HCT116 (cell line): ENCODE measurements around the gene XRCC2. TPM values are rescaled to one million over a fixed set of nuclear protein-coding genes. Genes with fewer than 3 reads are reported as not detected.

Experiments
- ATAC-seq: fragments of 200-7000 bp; cut with Tn5 transposase; 2 replicates; pipeline ENCODE4 v1.9.1; 2020; ENCODE audit warnings: mild to moderate bottlenecking, moderate library complexity
- BruUV-seq: library from RNA; stranded (reverse); fragments of 400-500 nt; replicated peaks from 2 replicates; lab custom pipeline; 2021; lab: Mats Ljungman, UMichigan
- CTCF ChIA-PET: fragments of 300-600 bp; sonication (Branson Sonifier 250); formaldehyde crosslinking; loops from one replicate; lab custom pipeline; 2021; ENCODE audit warnings: antibody characterized with exemption; lab: Charles Lee
- POLR2A ChIA-PET: fragments of 300-600, 350-600 bp; sonication (Branson Sonifier 250); formaldehyde crosslinking; loops from one replicate; lab custom pipeline; 2021; ENCODE audit warnings: antibody characterized with exemption; lab: Charles Lee
- RAD21 ChIA-PET, 2 experiments: fragments of 300-600 bp; sonication (Branson Sonifier 250); formaldehyde crosslinking; loops; one replicate each; lab custom pipeline; 2023; ENCODE audit warnings: low total read pairs in 2 of 2; ENCODE audit not compliant: uncharacterized antibody in 2 of 2, unreplicated experiment in 2 of 2, low non-redundant PET in 1 of 2; lab: Charles Lee
- DNase-seq: peaks from one replicate; pipeline ENCODE4 v3.0.0-alpha.2; 2010; ENCODE audit warnings: low read depth, low spot score
- H2AFZ ChIP-seq: fragments of 200-600 bp; shearing (Covaris generic), sonication (generic); 2 replicates; pipeline ENCODE4 v1.6.1; 2017; ENCODE audit warnings: low read depth, mixed run types, mixed read lengths, antibody characterized with exemption, low read length; ENCODE audit not compliant: poor library complexity, severe bottlenecking
- H3K27ac ChIP-seq: 2 replicates; pipeline ENCODE4 v1.5.1; 2012; ENCODE audit warnings: low read depth, low read length
- H3K27me3 ChIP-seq: fragments of 200-600 bp; sonication (generic); 2 replicates; pipeline ENCODE4 v1.6.1; 2016; ENCODE audit warnings: mixed run types, low read length, mixed read lengths; ENCODE audit not compliant: insufficient read depth
- H3K36me3 ChIP-seq, 2 experiments: fragments of 200-500 bp in 1 of 2; fragments of 200-600 bp in 1 of 2; sonication (Bioruptor generic) in 1 of 2; sonication (generic) in 1 of 2; 2 replicates each; pipeline versions ENCODE4 v1.5.1 to v1.6.1; 2014 to 2016; ENCODE audit warnings: low read length in 2 of 2, inconsistent platforms in 1 of 2, mixed read lengths in 1 of 2, mixed run types in 1 of 2; ENCODE audit not compliant: insufficient read depth in 2 of 2, control insufficient read depth in 1 of 2
- H3K4me1 ChIP-seq, 2 experiments: fragments of 200-600 bp in 1 of 2; sonication (generic) in 1 of 2; 2 replicates each; pipeline versions ENCODE4 v1.5.1 to v1.6.1; 2012 to 2017; ENCODE audit warnings: low read length in 2 of 2, inconsistent platforms in 1 of 2, mild to moderate bottlenecking in 1 of 2, mixed read lengths in 1 of 2, mixed run types in 1 of 2, moderate library complexity in 1 of 2; ENCODE audit not compliant: insufficient read depth in 2 of 2, control insufficient read depth in 1 of 2
- H3K4me2 ChIP-seq: fragments of 200-600 bp; sonication (generic); 2 replicates; pipeline ENCODE4 v1.6.1; 2017; ENCODE audit warnings: mixed run types, low read length, mixed read lengths
- H3K4me3 ChIP-seq, 2 experiments: fragments of 200-600 bp in 1 of 2; sonication (generic) in 1 of 2; replicated peaks in 1 of 2; 2 replicates each; pipeline ENCODE4 v1.5.1; 2011 to 2016; ENCODE audit warnings: low read length in 2 of 2, control low read depth in 1 of 2, low read depth in 1 of 2, mild to moderate bottlenecking in 1 of 2, mixed read lengths in 1 of 2, mixed run types in 1 of 2
- H3K79me2 ChIP-seq: fragments of 200-600 bp; sonication (generic); 2 replicates; pipeline ENCODE4 v1.6.1; 2017; ENCODE audit warnings: mild to moderate bottlenecking, mixed run types, low read length, moderate library complexity, mixed read lengths; ENCODE audit not compliant: insufficient read depth
- H3K9ac ChIP-seq: fragments of 200-600 bp; sonication (generic); 2 replicates; pipeline ENCODE4 v1.6.1; 2016; ENCODE audit warnings: low read length, mixed read lengths
- H3K9me2 ChIP-seq: fragments of 200-600 bp; sonication (generic), shearing (Covaris generic); 2 replicates; pipeline ENCODE4 v1.6.1; 2017; ENCODE audit warnings: mixed run types, mild to moderate bottlenecking, moderate library complexity; ENCODE audit not compliant: insufficient read depth
- H3K9me3 ChIP-seq, 2 experiments: fragments of 200-500 bp in 1 of 2; fragments of 200-600 bp in 1 of 2; sonication (Bioruptor generic) in 1 of 2; sonication (generic) in 1 of 2; 2 replicates each; pipeline ENCODE4 v1.6.1; 2014 to 2017; ENCODE audit warnings: low read length in 2 of 2, mixed read lengths in 2 of 2, inconsistent platforms in 1 of 2, low read depth in 1 of 2, mild to moderate bottlenecking in 1 of 2, mixed run types in 1 of 2, moderate library complexity in 1 of 2; ENCODE audit not compliant: control insufficient read depth in 1 of 2, insufficient read depth in 1 of 2
- H4K20me1 ChIP-seq: fragments of 200-600 bp; sonication (generic), shearing (Covaris generic); 2 replicates; pipeline ENCODE4 v1.6.1; 2017; ENCODE audit warnings: mixed run types, mild to moderate bottlenecking, moderate library complexity; ENCODE audit not compliant: insufficient read depth
- CEBPB ChIP-seq: IDR thresholded peaks from 2 replicates; pipeline ENCODE4 v1.6.1; 2012; ENCODE audit warnings: low read depth
- EZH2phosphoT487 ChIP-seq: fragments of 200-600 bp; IDR thresholded peaks from 2 replicates; pipeline ENCODE4 v1.6.1; 2018; ENCODE audit warnings: antibody characterized with exemption, borderline replicate concordance
- JUND ChIP-seq: IDR thresholded peaks from 2 replicates; pipeline ENCODE4 v1.6.1; 2012
- SIN3A ChIP-seq: IDR thresholded peaks from 2 replicates; pipeline ENCODE4 v1.6.1; 2012; ENCODE audit warnings: low read depth
- TCF7L2 ChIP-seq: IDR thresholded peaks from 2 replicates; pipeline ENCODE4 v1.7.0; 2011; ENCODE audit warnings: borderline replicate concordance, inconsistent platforms; ENCODE audit not compliant: insufficient read depth, insufficient read length; ENCODE audit errors: extremely low read depth
- intact Hi-C: fragments of 100-400 bp; cut with micrococcal nuclease; formaldehyde crosslinking; loops from 2 replicates; pipeline ENCODE4 v1.10.0; 2022
- total RNA-seq: library from RNA; stranded (reverse); gene quantifications from one replicate; pipeline ENCODE4 v1.2.1, GENCODE V29; 2021; ENCODE audit not compliant: unreplicated experiment
- TF ChIP-seq, protein P1 (sequence below): IDR thresholded peaks from 2 replicates; pipeline ENCODE4 v1.6.1; 2012; ENCODE audit warnings: low read depth
- TF ChIP-seq, protein P2 (sequence below): IDR thresholded peaks from 2 replicates; pipeline ENCODE4 v1.6.1; 2012
- TF ChIP-seq, protein P3 (sequence below), 3 experiments: fragments of 200-600 bp in 1 of 3; sonication (generic) in 1 of 3; IDR thresholded peaks in 2 of 3; conservative IDR thresholded peaks in 1 of 3; 2 replicates each; pipeline ENCODE4 v1.5.1; 2012 to 2017; ENCODE audit warnings: low read depth in 2 of 3, low read length in 2 of 3, antibody characterized with exemption in 1 of 3, borderline replicate concordance in 1 of 3, control low read depth in 1 of 3, mild to moderate bottlenecking in 1 of 3, mixed read lengths in 1 of 3, mixed run types in 1 of 3, moderate library complexity in 1 of 3; ENCODE audit not compliant: insufficient read depth in 1 of 3

Gene XRCC2
- total RNA-seq, 1 experiment from 2014 or later = 14.8 TPM

DNA sequence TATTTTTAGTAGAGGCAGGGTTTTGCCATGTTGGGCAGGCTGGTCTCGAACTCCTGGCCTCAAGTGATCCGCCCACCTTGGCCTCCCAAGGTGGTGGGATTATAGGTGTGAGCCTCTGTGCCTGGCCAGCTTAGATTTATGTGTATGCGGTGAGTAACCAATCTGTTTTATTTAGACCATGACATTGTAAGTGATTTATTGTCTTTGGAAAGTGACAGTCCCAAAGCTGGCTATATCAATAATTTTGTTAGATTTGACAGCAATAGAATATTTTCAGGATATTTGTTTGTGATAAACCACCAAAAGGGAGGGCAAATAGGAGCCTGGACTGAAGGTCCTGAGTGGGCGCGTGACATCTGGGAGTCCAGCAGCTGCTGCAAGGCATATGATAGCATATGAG lies 75.7 kb downstream of the XRCC2 start:
- Histone ChIP-seq H2AFZ (no peak overlapping the region), H3K27ac (no peak overlapping the region), H3K9ac (no peak overlapping the region), H3K27me3 (no peaks in the 10 kb centered on the region), H3K9me2 (no peaks in the 10 kb centered on the region), H4K20me1 (no peaks in the 10 kb centered on the region), H3K4me1 (no peaks in the 10 kb centered on the region), H3K4me3 (no peak overlapping the region), H3K9me3 (no peaks in the 10 kb centered on the region), H3K4me2 (no peak overlapping the region), H3K79me2 (no peaks in the 10 kb centered on the region), H3K36me3 (no peaks in the 10 kb centered on the region)
- no peak for DNase-seq
- TF ChIP-seq CEBPB (no peak), SIN3A (no peak), TCF7L2 (no peak), JUND (no peak), EZH2phosphoT487 (no peak)
- TF ChIP-seq, protein P1, sequence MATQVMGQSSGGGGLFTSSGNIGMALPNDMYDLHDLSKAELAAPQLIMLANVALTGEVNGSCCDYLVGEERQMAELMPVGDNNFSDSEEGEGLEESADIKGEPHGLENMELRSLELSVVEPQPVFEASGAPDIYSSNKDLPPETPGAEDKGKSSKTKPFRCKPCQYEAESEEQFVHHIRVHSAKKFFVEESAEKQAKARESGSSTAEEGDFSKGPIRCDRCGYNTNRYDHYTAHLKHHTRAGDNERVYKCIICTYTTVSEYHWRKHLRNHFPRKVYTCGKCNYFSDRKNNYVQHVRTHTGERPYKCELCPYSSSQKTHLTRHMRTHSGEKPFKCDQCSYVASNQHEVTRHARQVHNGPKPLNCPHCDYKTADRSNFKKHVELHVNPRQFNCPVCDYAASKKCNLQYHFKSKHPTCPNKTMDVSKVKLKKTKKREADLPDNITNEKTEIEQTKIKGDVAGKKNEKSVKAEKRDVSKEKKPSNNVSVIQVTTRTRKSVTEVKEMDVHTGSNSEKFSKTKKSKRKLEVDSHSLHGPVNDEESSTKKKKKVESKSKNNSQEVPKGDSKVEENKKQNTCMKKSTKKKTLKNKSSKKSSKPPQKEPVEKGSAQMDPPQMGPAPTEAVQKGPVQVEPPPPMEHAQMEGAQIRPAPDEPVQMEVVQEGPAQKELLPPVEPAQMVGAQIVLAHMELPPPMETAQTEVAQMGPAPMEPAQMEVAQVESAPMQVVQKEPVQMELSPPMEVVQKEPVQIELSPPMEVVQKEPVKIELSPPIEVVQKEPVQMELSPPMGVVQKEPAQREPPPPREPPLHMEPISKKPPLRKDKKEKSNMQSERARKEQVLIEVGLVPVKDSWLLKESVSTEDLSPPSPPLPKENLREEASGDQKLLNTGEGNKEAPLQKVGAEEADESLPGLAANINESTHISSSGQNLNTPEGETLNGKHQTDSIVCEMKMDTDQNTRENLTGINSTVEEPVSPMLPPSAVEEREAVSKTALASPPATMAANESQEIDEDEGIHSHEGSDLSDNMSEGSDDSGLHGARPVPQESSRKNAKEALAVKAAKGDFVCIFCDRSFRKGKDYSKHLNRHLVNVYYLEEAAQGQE = no peak
- TF ChIP-seq, protein P2, sequence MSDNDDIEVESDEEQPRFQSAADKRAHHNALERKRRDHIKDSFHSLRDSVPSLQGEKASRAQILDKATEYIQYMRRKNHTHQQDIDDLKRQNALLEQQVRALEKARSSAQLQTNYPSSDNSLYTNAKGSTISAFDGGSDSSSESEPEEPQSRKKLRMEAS = no peak
- TF ChIP-seq, protein P3, sequence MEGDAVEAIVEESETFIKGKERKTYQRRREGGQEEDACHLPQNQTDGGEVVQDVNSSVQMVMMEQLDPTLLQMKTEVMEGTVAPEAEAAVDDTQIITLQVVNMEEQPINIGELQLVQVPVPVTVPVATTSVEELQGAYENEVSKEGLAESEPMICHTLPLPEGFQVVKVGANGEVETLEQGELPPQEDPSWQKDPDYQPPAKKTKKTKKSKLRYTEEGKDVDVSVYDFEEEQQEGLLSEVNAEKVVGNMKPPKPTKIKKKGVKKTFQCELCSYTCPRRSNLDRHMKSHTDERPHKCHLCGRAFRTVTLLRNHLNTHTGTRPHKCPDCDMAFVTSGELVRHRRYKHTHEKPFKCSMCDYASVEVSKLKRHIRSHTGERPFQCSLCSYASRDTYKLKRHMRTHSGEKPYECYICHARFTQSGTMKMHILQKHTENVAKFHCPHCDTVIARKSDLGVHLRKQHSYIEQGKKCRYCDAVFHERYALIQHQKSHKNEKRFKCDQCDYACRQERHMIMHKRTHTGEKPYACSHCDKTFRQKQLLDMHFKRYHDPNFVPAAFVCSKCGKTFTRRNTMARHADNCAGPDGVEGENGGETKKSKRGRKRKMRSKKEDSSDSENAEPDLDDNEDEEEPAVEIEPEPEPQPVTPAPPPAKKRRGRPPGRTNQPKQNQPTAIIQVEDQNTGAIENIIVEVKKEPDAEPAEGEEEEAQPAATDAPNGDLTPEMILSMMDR (IDR thresholded peaks at IDR 0.05 in 2 of 3, conservative IDR thresholded peaks at IDR 0.05 in 1 of 3; ENCODE audit: borderline replicate concordance in 1 of 3, insufficient read depth in 1 of 3, low read depth in 2 of 3, low read length in 2 of 3) = no peak
- ATAC-seq = no peak
- RAD21 ChIA-PET = no interaction called here
- no TSS peak for BruUV-seq
- CTCF ChIA-PET = no interaction called here
- intact Hi-C loops = no loop called here
- POLR2A ChIA-PET = no interaction called here
